Stimulated activated CD4-positive, alpha-beta T cell treated with anti-CD3 and anti-CD28 coated beads, Interleukin-15, amount 100 ng/mL, for 48 hours (primary cell): ENCODE measurements around the gene LYZL2.
"Not testable (repeated sequence)": the region's sequence is repeated elsewhere in the genome, so short reads cannot be mapped to it uniquely, and the experiment has no call there.

Experiments
- DNase-seq, 2 donors: peaks; one replicate each; pipeline ENCODE4 v3.0.0-alpha.2; 2020; ENCODE audit warnings: low read depth in 2 of 2

Gene LYZL2

GRCh38 chr10:30629653-30630052 lies at the start of gene LYZL2:
TSS of gene LYZL2 (minus strand) at chr10:30629753. CDS start at chr10:30626915, 2,838 bp downstream.
- DNase-seq, result no peak

GRCh38 chr10:30677616-30678015 lies 48.1 kb upstream of the LYZL2 start:
- DNase-seq, result peak in 1 of 2 donors; percentile 30

- not testable (repeated sequence) for DNase-seq
These were observed 47.6 kb upstream of the LYZL2 start for GRCh38 chr10:30677146-30677545.

- DNase-seq, result no peak
These were observed 46.5 kb upstream of the LYZL2 start for GRCh38 chr10:30675791-30676718.

- DNase-seq, result no peak
These were observed 45.2 kb upstream of the LYZL2 start for GRCh38 chr10:30674796-30675195.

- not testable (repeated sequence) for DNase-seq
These were observed 43.7 kb upstream of the LYZL2 start for GRCh38 chr10:30673262-30673661.

GRCh38 chr10:30672338-30672737 lies 42.8 kb upstream of the LYZL2 start:
- DNase-seq, result not testable (repeated sequence)

GRCh38 chr10:30671026-30671616 lies 41.6 kb upstream of the LYZL2 start:
- DNase-seq, result no peak

GRCh38 chr10:30667982-30668381 lies 38.4 kb upstream of the LYZL2 start:
- DNase-seq, result not testable (repeated sequence)

GRCh38 chr10:30663403-30663802 lies 33.9 kb upstream of the LYZL2 start:
- DNase-seq, result not testable (repeated sequence)

- no peak for DNase-seq
These were observed 33.3 kb upstream of the LYZL2 start for GRCh38 chr10:30662814-30663213.

- DNase-seq, result not testable (repeated sequence)
These were observed 30.8 kb upstream of the LYZL2 start for GRCh38 chr10:30660314-30660713.

GRCh38 chr10:30656233-30656632 lies 26.7 kb upstream of the LYZL2 start:
- DNase-seq, result no peak

- not testable (repeated sequence) for DNase-seq
These were observed 25.4 kb upstream of the LYZL2 start for GRCh38 chr10:30655001-30655400.

GRCh38 chr10:30651470-30652397 lies 22.2 kb upstream of the LYZL2 start:
- not testable (repeated sequence) for DNase-seq

- DNase-seq, result no peak
These were observed 17.5 kb upstream of the LYZL2 start for GRCh38 chr10:30647089-30647488.

- peak in 1 of 2 donors; percentile 17 for DNase-seq
These were observed 15.8 kb upstream of the LYZL2 start for GRCh38 chr10:30645340-30645827.

- not testable (repeated sequence) for DNase-seq
These were observed 14.9 kb upstream of the LYZL2 start for GRCh38 chr10:30644408-30644861.

- DNase-seq, result not testable (repeated sequence)
These were observed 14.1 kb upstream of the LYZL2 start for GRCh38 chr10:30643557-30644199.

GRCh38 chr10:30642856-30643255 lies 13.3 kb upstream of the LYZL2 start:
- DNase-seq, result not testable (repeated sequence)
